GM21447 (cell line): Measurements from ENCODE around the gene AGER.
A peak's percentile ranks its signal among the peaks of the same experiment; 100 is the strongest.
"Not testable (repeated sequence)": the region's sequence is repeated elsewhere in the genome, so short reads cannot be mapped to it uniquely, and the experiment has no call there.

ENCODE experiments used
- ATAC-seq: cut with Tn5 transposase; IDR thresholded peaks from one replicate; pipeline ENCODE4 v1.9.1; 2021; ENCODE audit not compliant: unreplicated experiment

Gene AGER

GRCh38 chr6:32184084-32184640 lies at the start of gene AGER:
AGER (minus strand) TSS chr6:32184253; CDS start chr6:32184222, 31 bp downstream.
- ATAC-seq, result no peak

GRCh38 chr6:32226434-32226833 lies 42.4 kb upstream of the AGER start:
- ATAC-seq, result no peak

GRCh38 chr6:32224696-32225095 lies 40.6 kb upstream of the AGER start:
- ATAC-seq, result peak; percentile 57

- ATAC-seq, result no peak
Measured at GRCh38 chr6:32223258-32224235, 39.5 kb upstream of the AGER start, which contains the start of gene NOTCH4. NOTCH4 (minus strand) TSS chr6:32224067; CDS start chr6:32223928, 139 bp downstream.

- ATAC-seq, result no peak
Measured at GRCh38 chr6:32222333-32223230, 38.5 kb upstream of the AGER start.

GRCh38 chr6:32220021-32220420 lies 36.0 kb upstream of the AGER start:
- ATAC-seq, result no peak

- no peak for ATAC-seq
Measured at GRCh38 chr6:32218167-32218566, 34.1 kb upstream of the AGER start.

GRCh38 chr6:32216998-32217397 lies 32.9 kb upstream of the AGER start:
- no peak for ATAC-seq

- no peak for ATAC-seq
Measured at GRCh38 chr6:32216285-32216684, 32.2 kb upstream of the AGER start.

GRCh38 chr6:32215617-32216016 lies 31.6 kb upstream of the AGER start:
- ATAC-seq, result no peak

GRCh38 chr6:32214126-32214525 lies 30.1 kb upstream of the AGER start:
- no peak for ATAC-seq

GRCh38 chr6:32213649-32214048 lies 29.6 kb upstream of the AGER start:
- no peak for ATAC-seq

GRCh38 chr6:32212076-32212760 lies 28.2 kb upstream of the AGER start:
- no peak for ATAC-seq

GRCh38 chr6:32211432-32211831 lies 27.4 kb upstream of the AGER start:
- not testable (repeated sequence) for ATAC-seq

- no peak for ATAC-seq
Measured at GRCh38 chr6:32210191-32210601, 26.1 kb upstream of the AGER start.

GRCh38 chr6:32208996-32209395 lies 24.9 kb upstream of the AGER start:
- no peak for ATAC-seq

GRCh38 chr6:32204268-32204715 lies 20.2 kb upstream of the AGER start:
- ATAC-seq, result no peak

GRCh38 chr6:32203426-32204267 lies 19.6 kb upstream of the AGER start:
- no peak for ATAC-seq

GRCh38 chr6:32202186-32202585 lies 18.1 kb upstream of the AGER start:
- ATAC-seq, result no peak
